ENCODE data around the gene CDH1. TPM values are rescaled to one million over a fixed set of nuclear protein-coding genes. Genes with fewer than 3 reads are reported as not detected.

The CDH1 gene
- total and polyA plus RNA-seq, 3 experiments from 2014 or later: 0.18 to 0.94 (median 0.37) TPM

DNA sequence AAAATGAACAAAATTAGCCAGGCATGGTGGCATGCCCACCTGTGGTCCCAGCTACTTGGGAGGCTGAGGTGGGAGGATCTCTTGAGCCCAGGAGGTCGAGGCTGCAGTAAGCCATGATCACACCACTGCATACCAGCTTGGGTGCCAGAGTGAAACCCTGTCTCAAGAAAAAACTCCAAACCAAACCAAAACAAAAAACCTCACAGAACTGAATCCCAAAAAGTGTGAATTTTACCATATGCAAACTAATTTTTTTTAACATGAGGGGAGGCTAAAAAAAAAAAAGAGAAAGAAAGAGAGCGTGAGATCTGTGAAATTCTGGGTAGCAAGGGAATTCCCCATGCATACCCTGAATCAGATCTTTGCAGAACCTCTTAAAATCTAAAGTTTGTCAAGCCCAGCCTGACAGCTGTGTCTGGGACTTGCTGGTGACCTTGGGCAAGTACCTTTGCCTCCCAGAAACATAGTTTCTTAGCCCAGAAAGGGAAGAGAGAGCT lies 17.1 kb upstream of the CDH1 start:
- CTCF ChIA-PET: no interaction called here
- no peak overlapping the region for H3K4me3 Mint-ChIP-seq

DNA sequence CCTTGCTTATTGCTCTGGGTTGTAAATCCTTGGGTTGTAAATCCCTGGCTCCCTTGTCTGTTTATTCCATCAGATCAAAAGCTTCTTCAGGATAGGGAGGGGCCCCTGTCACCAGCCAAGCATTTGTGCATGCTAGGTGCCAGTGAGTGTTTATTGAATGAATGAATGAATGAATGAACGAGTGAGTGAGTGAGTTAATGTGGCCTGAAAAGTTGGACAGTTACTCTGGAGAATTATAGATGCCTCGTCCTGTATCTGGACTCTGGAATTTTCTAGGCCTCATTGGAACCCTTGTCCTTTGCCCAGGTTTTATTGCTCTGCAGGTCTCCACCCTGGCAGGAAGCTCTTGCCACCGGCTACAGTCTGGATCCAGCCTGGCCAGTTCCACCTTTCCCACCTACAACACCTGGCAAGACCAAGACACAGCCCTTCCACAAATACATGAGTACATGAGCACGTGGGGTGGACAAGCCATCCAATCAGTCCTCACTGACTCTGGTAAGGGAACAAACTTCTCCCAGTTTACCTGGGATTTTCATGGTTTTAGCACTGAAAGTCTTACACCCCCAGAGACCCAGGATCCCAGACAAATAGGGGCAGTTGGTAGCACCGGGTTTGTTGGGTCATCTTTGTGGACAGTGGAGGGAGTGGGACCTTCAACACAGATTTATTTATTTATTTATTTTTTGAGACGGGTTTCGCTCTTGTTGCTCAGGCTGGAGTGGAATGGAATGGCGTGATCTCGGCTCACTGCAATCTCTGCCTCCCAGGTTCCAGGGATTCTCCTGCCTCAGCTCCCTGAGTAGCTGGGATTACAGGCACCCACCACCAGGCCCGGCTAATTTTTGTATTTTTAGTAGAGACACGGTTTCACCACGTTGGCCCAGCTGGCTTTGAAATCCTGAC lies 14.7 kb upstream of the CDH1 start:
- Histone ChIP-seq H3K27me3 (ENCODE audit: insufficient read depth, low read length, poor library complexity, severe bottlenecking) (no peaks in the 10 kb centered on the region), H3K9me3 (ENCODE audit: low read length) (no peaks in the 10 kb centered on the region), H3K27ac (ENCODE audit: low read depth, low read length) (no peak overlapping the region), H3K4me3 (ENCODE audit: low read length) (no peak overlapping the region), H3K36me3 (ENCODE audit: insufficient read depth, low read length) (no peaks in the 10 kb centered on the region), H3K4me1 (ENCODE audit: insufficient read depth, low read length) (no peaks in the 10 kb centered on the region)
- ChIA-PET CTCF (no interaction called here), POLR2A (no interaction called here)
- Mint-ChIP-seq H3K27me3 (peaks cover 0 to 6% of the 10 kb centered on the region in 2 donors), H3K36me3 (no peaks in the 10 kb centered on the region), H3K4me3 (no peak overlapping the region), H3K27ac (no peak overlapping the region), H3K4me1 (peaks cover 0 to 5% (median 0%) of the 10 kb centered on the region in 3 donors), H3K9me3 (no peaks in the 10 kb centered on the region)
- no peak for DNase-seq

More for the DNA sequence above, 17.1 kb upstream of the CDH1 start:
- Histone ChIP-seq H3K9me3 (ENCODE audit: low read length) (no peaks in the 10 kb centered on the region), H3K4me3 (ENCODE audit: low read length) (no peak overlapping the region), H3K36me3 (ENCODE audit: insufficient read depth, low read length) (no peaks in the 10 kb centered on the region), H3K27ac (ENCODE audit: low read depth, low read length) (no peak overlapping the region), H3K27me3 (ENCODE audit: insufficient read depth, low read length, poor library complexity, severe bottlenecking) (no peaks in the 10 kb centered on the region), H3K4me1 (ENCODE audit: insufficient read depth, low read length) (no peaks in the 10 kb centered on the region)
- Mint-ChIP-seq H3K27ac (no peak overlapping the region), H3K27me3 (peaks cover 0 to 1% of the 10 kb centered on the region in 2 donors), H3K36me3 (no peaks in the 10 kb centered on the region), H3K4me1 (peaks cover 0 to 5% (median 0%) of the 10 kb centered on the region in 3 donors), H3K9me3 (no peaks in the 10 kb centered on the region)
- DNase-seq: no peak
- POLR2A ChIA-PET: no interaction called here

DNA sequence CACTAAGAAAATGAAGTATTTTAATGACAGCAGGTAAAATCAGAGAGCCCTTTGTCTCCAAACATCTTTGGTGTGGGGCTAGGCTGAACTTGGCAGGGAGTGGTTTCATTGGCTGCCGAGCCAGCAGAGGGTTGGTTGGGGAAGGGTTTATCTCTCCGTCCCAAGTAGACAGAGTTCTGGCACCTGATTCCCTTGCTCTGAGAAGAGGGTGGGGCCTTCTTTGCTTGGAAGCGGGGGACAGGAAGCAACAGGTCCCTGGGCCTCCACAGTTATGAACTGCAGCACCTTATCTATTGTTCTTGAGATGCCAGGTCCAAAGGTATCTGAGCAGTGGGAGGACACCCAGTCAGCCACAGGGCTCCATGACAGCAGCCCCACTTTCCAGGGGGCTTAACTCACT lies 12.3 kb upstream of the CDH1 start:
- Mint-ChIP-seq H3K27me3 (peaks cover 3 to 6% of the 10 kb centered on the region in 2 donors), H3K9me3 (no peaks in the 10 kb centered on the region), H3K4me1 (peaks cover 0 to 5% (median 0%) of the 10 kb centered on the region in 3 donors), H3K27ac (no peak overlapping the region), H3K36me3 (no peaks in the 10 kb centered on the region), H3K4me3 (no peak overlapping the region)
- H3K4me3 ChIP-seq (ENCODE audit: low read length): no peak overlapping the region
- no peaks in the 10 kb centered on the region for H3K4me1 ChIP-seq (ENCODE audit: insufficient read depth, low read length)
- CTCF ChIA-PET: no interaction called here
- no peak for DNase-seq
- no peak overlapping the region for H3K27ac ChIP-seq (ENCODE audit: low read depth, low read length)
- no peaks in the 10 kb centered on the region for H3K36me3 ChIP-seq (ENCODE audit: insufficient read depth, low read length)
- H3K27me3 ChIP-seq (ENCODE audit: insufficient read depth, low read length, poor library complexity, severe bottlenecking): no peaks in the 10 kb centered on the region
- H3K9me3 ChIP-seq (ENCODE audit: low read length): no peaks in the 10 kb centered on the region
- POLR2A ChIA-PET: no interaction called here

DNA sequence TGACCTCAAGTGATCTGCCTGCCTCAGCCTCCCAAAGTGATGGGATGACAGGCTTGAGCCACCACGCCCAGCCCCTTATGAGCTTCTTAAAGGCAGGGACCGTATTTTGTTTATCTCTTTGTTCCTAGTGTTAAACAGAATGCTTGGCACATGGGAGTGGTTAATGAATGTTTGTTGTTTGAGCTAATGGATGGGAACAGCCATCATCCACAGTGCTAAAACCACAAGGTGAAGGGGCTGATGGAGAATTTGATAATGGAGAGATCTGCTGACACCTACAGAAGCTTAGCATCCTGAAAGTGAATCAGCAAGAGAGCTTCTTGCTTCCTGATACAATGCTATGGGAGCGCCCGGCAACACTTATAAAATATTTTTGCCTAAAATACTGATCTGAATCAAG lies 8.6 kb upstream of the CDH1 start:
- Mint-ChIP-seq H3K27ac (no peak overlapping the region), H3K27me3 (peaks cover 14% of the 10 kb centered on the region in 2 donors), H3K4me1 (no peaks in the 10 kb centered on the region), H3K4me3 (no peak overlapping the region), H3K36me3 (no peaks in the 10 kb centered on the region), H3K9me3 (no peaks in the 10 kb centered on the region)
- H3K4me1 ChIP-seq (ENCODE audit: insufficient read depth, low read length): no peaks in the 10 kb centered on the region
- H3K27ac ChIP-seq (ENCODE audit: low read depth, low read length): no peak overlapping the region
- no peak for DNase-seq
- H3K27me3 ChIP-seq (ENCODE audit: insufficient read depth, low read length, poor library complexity, severe bottlenecking): no peaks in the 10 kb centered on the region
- H3K9me3 ChIP-seq (ENCODE audit: low read length): no peaks in the 10 kb centered on the region
- no peaks in the 10 kb centered on the region for H3K36me3 ChIP-seq (ENCODE audit: insufficient read depth, low read length)
- no peak overlapping the region for H3K4me3 ChIP-seq (ENCODE audit: low read length)
- ChIA-PET CTCF (no interaction called here), POLR2A (no interaction called here)

DNA sequence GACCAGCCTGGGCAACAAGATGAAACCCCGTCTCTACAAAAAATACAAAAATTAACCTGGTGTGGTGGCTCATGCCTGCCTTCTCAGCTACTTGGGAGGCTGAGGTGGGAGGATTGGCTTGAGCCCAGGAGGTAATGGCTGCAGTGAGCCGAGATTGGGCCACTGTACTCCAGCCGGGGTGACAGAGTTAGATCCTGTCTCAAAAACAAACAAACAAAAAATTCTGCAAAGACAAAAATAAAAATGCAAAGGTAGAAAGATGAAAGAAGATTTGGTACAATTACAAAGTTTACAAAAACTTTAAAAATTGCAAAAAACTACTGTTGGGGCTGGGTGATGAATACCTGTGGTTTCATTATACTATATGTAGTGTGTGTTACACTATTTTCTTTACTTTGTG lies 5.5 kb upstream of the CDH1 start:
- DNase-seq: no peak
- H3K27ac Mint-ChIP-seq: no peak overlapping the region
- Histone ChIP-seq H3K4me1 (ENCODE audit: insufficient read depth, low read length) (no peaks in the 10 kb centered on the region), H3K27ac (ENCODE audit: low read depth, low read length) (no peak overlapping the region), H3K36me3 (ENCODE audit: insufficient read depth, low read length) (no peaks in the 10 kb centered on the region), H3K4me3 (ENCODE audit: low read length) (no peak overlapping the region), H3K9me3 (ENCODE audit: low read length) (no peaks in the 10 kb centered on the region), H3K27me3 (ENCODE audit: insufficient read depth, low read length, poor library complexity, severe bottlenecking) (no peaks in the 10 kb centered on the region)
- POLR2A ChIA-PET: no interaction called here
- CTCF ChIA-PET: no interaction called here
- H3K9me3 Mint-ChIP-seq: no peaks in the 10 kb centered on the region
- H3K4me1 Mint-ChIP-seq: peaks cover 0 to 1% (median under 1%) of the 10 kb centered on the region in 3 donors
- no peaks in the 10 kb centered on the region for H3K36me3 Mint-ChIP-seq
- H3K4me3 Mint-ChIP-seq: no peak overlapping the region
- peaks cover 32 to 34% of the 10 kb centered on the region in 2 donors for H3K27me3 Mint-ChIP-seq

DNA sequence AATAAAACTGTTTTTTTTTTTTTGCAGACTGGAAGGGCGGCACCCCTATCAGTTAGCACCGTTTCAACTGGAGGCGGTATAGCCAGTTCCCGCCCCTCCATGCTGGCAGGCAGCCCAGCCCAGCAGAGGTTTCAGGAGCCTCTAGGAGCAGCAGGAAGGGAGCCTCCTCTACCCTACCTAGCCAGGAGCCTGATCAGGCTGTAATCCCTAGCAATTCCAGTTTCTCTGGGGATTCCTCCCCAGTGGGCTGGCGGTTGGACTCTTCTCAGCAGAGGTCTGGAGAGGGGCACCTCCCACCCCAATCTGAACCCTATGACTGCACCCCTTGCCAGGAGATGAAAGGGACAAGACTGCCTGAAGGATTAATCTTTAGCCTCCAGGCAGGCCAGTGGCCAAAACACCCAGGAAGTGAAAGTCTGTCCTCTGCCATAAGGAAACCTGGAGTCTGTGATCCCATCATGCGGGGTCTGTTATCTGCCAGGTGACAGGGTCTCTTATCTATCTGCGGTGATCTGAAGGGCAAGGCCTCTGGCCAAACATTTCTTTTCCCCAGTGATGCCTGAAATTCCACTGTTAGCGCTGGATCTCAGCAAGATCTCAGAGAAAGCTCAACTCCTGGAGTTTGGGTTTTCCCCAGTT lies 4.9 kb upstream of the CDH1 start:
- no peaks in the 10 kb centered on the region for H3K36me3 Mint-ChIP-seq
- H3K27ac Mint-ChIP-seq: no peak overlapping the region
- no peak for DNase-seq
- H3K4me3 ChIP-seq (ENCODE audit: low read length): no peak overlapping the region
- peak overlapping the region; percentile 45 for H3K27ac ChIP-seq (ENCODE audit: low read depth, low read length)
- no peaks in the 10 kb centered on the region for H3K4me1 ChIP-seq (ENCODE audit: insufficient read depth, low read length)
- H3K27me3 ChIP-seq (ENCODE audit: insufficient read depth, low read length, poor library complexity, severe bottlenecking): no peaks in the 10 kb centered on the region
- no peaks in the 10 kb centered on the region for H3K36me3 ChIP-seq (ENCODE audit: insufficient read depth, low read length)
- peaks cover 2 to 5% (median 4%) of the 10 kb centered on the region in 3 donors for H3K4me1 Mint-ChIP-seq
- H3K9me3 Mint-ChIP-seq: no peaks in the 10 kb centered on the region
- ChIA-PET CTCF (no interaction called here), POLR2A (no interaction called here)
- peaks cover 33 to 38% of the 10 kb centered on the region in 2 donors for H3K27me3 Mint-ChIP-seq
- no peaks in the 10 kb centered on the region for H3K9me3 ChIP-seq (ENCODE audit: low read length)
- no peak overlapping the region for H3K4me3 Mint-ChIP-seq

DNA sequence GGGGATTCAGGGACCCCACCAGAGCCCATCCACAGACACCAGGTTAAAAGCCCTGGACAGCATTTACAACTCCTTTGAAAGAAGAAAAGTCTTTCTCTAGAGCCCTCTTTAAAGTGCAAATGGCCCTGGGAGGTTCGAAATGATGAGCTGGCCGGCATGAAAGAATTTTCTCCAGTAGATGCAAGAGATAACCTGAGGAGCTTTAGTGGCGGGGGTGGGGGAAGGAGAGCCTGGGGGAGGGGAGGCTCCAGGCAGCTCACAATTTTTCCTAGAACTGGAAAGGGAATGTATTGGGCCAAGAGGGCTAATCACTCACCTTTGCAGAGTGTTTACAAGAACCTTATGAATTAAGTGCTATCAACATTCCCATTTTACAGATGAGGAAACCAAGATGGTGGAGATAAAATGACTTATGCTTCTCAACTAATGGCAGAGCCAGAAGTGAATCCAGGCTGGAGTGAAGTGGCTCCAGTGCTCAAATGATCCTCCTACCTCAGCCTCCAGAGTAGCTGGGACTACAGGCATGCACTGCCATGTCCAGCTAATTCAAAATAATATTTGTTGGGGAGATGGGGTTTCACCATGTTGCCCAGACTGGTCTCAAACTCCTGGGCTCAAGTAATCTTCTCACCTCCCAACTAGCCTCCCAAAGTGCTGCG lies 4.2 kb upstream of the CDH1 start:
- Histone ChIP-seq H3K27me3 (ENCODE audit: insufficient read depth, low read length, poor library complexity, severe bottlenecking) (no peaks in the 10 kb centered on the region), H3K9me3 (ENCODE audit: low read length) (no peaks in the 10 kb centered on the region), H3K4me3 (ENCODE audit: low read length) (no peak overlapping the region), H3K36me3 (ENCODE audit: insufficient read depth, low read length) (no peaks in the 10 kb centered on the region), H3K27ac (ENCODE audit: low read depth, low read length) (peak overlapping the region; percentile 45), H3K4me1 (ENCODE audit: insufficient read depth, low read length) (no peaks in the 10 kb centered on the region)
- Mint-ChIP-seq H3K4me3 (no peak overlapping the region), H3K27ac (no peak overlapping the region), H3K9me3 (no peaks in the 10 kb centered on the region), H3K4me1 (peaks cover 5 to 7% (median 5%) of the 10 kb centered on the region in 3 donors), H3K36me3 (no peaks in the 10 kb centered on the region), H3K27me3 (peaks cover 33 to 41% of the 10 kb centered on the region in 2 donors)
- CTCF ChIA-PET: no interaction called here
- DNase-seq: no peak
- POLR2A ChIA-PET: no interaction called here

DNA sequence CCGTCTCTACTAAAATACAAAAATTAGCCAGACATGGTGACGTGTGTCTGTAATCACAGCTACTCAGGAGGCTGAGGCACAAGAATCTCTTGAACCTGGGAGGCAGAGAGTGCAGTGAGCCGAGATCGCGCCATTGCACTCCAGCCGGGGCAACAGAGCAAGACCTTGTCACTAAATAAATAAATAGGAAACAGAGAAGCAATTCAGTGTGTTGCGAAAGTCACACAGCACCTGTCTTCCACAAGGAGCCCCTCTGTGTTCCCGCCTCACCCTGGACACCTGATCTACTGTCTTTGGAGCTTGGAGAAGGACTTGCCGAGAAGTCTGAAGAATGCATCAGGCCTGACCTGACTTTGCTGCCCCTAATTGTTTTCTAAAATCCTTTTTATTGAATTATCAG lies 3.5 kb upstream of the CDH1 start:
- Histone ChIP-seq H3K9me3 (ENCODE audit: low read length) (no peaks in the 10 kb centered on the region), H3K4me1 (ENCODE audit: insufficient read depth, low read length) (no peaks in the 10 kb centered on the region), H3K27me3 (ENCODE audit: insufficient read depth, low read length, poor library complexity, severe bottlenecking) (no peaks in the 10 kb centered on the region), H3K4me3 (ENCODE audit: low read length) (no peak overlapping the region), H3K27ac (ENCODE audit: low read depth, low read length) (no peak overlapping the region), H3K36me3 (ENCODE audit: insufficient read depth, low read length) (no peaks in the 10 kb centered on the region)
- POLR2A ChIA-PET: no interaction called here
- H3K4me3 Mint-ChIP-seq: no peak overlapping the region
- CTCF ChIA-PET: no interaction called here
- H3K27me3 Mint-ChIP-seq: peaks cover 35 to 46% of the 10 kb centered on the region in 2 donors
- peaks cover 0 to 1% (median 0%) of the 10 kb centered on the region in 3 donors for H3K36me3 Mint-ChIP-seq
- peaks cover 5 to 10% (median 5%) of the 10 kb centered on the region in 3 donors for H3K4me1 Mint-ChIP-seq
- no peak for DNase-seq
- H3K9me3 Mint-ChIP-seq: no peaks in the 10 kb centered on the region
- no peak overlapping the region for H3K27ac Mint-ChIP-seq
